Measurements from ENCODE around the gene CLEC7A. TPM values are rescaled to one million over a fixed set of nuclear protein-coding genes. Genes with fewer than 3 reads are reported as not detected.

CLEC7A gene
- total RNA-seq, 2 experiments from 2014 or later: 2.5 to 3.7 TPM

DNA sequence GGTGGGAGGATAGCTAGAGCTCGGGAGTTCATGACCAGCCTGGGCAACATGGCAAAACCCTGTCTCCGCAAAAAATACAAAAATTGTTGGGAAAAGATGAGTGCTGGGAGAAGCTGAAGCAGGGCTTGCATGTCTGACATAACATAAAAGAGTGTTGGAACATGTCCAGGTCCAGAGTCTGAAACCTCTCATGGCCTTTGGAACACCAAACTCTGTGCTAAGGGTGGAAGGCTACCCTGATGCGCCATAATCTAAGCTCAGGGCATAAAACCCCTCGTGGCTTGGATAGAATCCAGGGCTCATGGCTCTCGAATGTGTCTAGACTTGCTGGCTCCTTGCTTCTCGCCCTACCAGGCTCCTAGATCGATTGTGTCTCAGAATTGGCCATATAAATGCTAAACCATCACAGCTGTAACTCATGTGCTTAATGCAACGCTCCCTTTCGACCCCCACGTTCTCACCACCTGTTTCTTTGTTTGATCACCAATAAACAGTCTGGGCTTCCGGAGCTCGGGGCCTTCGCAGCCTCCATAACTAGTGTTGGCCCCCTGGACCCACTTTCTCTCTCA is 6.7 kb upstream of the CLEC7A start:
- no peak overlapping the region for H3K4me3 Mint-ChIP-seq
- Histone ChIP-seq H3K4me1 (ENCODE audit: insufficient read depth, low read length) (no peaks in the 10 kb centered on the region), H3K27ac (ENCODE audit: low read depth in 1 of 2, low read length in 2 of 2) (no peak overlapping the region), H3K4me3 (ENCODE audit: low read length) (no peak overlapping the region), H3K27me3 (ENCODE audit: control insufficient read depth in 1 of 2, insufficient read depth in 2 of 2, low read length in 2 of 2) (no peaks in the 10 kb centered on the region), H3K36me3 (ENCODE audit: insufficient read depth, low read length) (no peaks in the 10 kb centered on the region), H3K9me3 (ENCODE audit: control insufficient read depth in 1 of 2, insufficient read depth in 1 of 2, low read length in 2 of 2) (no peaks in the 10 kb centered on the region)
- no peaks in the 10 kb centered on the region for H3K36me3 Mint-ChIP-seq (ENCODE audit: low read depth)
- ChIA-PET CTCF (interaction anchor here (0.6 to 1.4 kb wide), 2 partner anchors 15 to 17 kb away, joined by 5 read pairs; no protein-coding TSS in a partner anchor), POLR2A (interaction anchor here (0.6 kb wide), 1 partner anchor 524 kb away, joined by 4 read pairs; no protein-coding TSS in a partner anchor)
- H3K9me3 Mint-ChIP-seq: no peaks in the 10 kb centered on the region
- H3K27me3 Mint-ChIP-seq: peaks cover 4% of the 10 kb centered on the region
- no peak for ATAC-seq (ENCODE audit: poor library complexity)
- intact Hi-C loops (cut with DNase I, micrococcal nuclease): loop anchor here in 1 of 2 experiments (5.0 to 10.0 kb wide), 3 partner anchors 189 to 802 kb away; no protein-coding TSS in a partner anchor
- DNase-seq: no peak
- H3K4me1 Mint-ChIP-seq (ENCODE audit: low read depth): no peaks in the 10 kb centered on the region
- TF ChIP-seq, protein P1, sequence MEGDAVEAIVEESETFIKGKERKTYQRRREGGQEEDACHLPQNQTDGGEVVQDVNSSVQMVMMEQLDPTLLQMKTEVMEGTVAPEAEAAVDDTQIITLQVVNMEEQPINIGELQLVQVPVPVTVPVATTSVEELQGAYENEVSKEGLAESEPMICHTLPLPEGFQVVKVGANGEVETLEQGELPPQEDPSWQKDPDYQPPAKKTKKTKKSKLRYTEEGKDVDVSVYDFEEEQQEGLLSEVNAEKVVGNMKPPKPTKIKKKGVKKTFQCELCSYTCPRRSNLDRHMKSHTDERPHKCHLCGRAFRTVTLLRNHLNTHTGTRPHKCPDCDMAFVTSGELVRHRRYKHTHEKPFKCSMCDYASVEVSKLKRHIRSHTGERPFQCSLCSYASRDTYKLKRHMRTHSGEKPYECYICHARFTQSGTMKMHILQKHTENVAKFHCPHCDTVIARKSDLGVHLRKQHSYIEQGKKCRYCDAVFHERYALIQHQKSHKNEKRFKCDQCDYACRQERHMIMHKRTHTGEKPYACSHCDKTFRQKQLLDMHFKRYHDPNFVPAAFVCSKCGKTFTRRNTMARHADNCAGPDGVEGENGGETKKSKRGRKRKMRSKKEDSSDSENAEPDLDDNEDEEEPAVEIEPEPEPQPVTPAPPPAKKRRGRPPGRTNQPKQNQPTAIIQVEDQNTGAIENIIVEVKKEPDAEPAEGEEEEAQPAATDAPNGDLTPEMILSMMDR (IDR thresholded peaks at IDR 0.05): no peak
- H3K27ac Mint-ChIP-seq: no peak overlapping the region

GRCh38 chr12:10135126-10135525 is 5.1 kb upstream of the CLEC7A start:
- Histone ChIP-seq H3K4me3 (ENCODE audit: low read length) (no peak overlapping the region), H3K9me3 (ENCODE audit: control insufficient read depth in 1 of 2, insufficient read depth in 1 of 2, low read length in 2 of 2) (no peaks in the 10 kb centered on the region), H3K27me3 (ENCODE audit: control insufficient read depth in 1 of 2, insufficient read depth in 2 of 2, low read length in 2 of 2) (no peaks in the 10 kb centered on the region), H3K27ac (ENCODE audit: low read depth in 1 of 2, low read length in 2 of 2) (no peak overlapping the region), H3K36me3 (ENCODE audit: insufficient read depth, low read length) (no peaks in the 10 kb centered on the region), H3K4me1 (ENCODE audit: insufficient read depth, low read length) (no peaks in the 10 kb centered on the region)
- Mint-ChIP-seq H3K9me3 (no peaks in the 10 kb centered on the region), H3K27ac (no peak overlapping the region), H3K27me3 (peaks cover 4% of the 10 kb centered on the region), H3K4me3 (no peak overlapping the region), H3K36me3 (ENCODE audit: low read depth) (no peaks in the 10 kb centered on the region), H3K4me1 (ENCODE audit: low read depth) (peaks cover 4% of the 10 kb centered on the region)
- DNase-seq: no peak
- intact Hi-C loops (cut with DNase I, micrococcal nuclease): loop anchor here in 1 of 2 experiments (5.0 to 10.0 kb wide), 3 partner anchors 188 to 800 kb away; no protein-coding TSS in a partner anchor
- TF ChIP-seq, protein P1 (IDR thresholded peaks at IDR 0.05): no peak
- POLR2A ChIA-PET: no interaction called here
- ATAC-seq (ENCODE audit: poor library complexity): no peak
- CTCF ChIA-PET: interaction anchor here (0.6 to 1.2 kb wide), 2 partner anchors 18 to 56 kb away, joined by 3 read pairs; no protein-coding TSS in a partner anchor

- TF ChIP-seq, protein P1 (IDR thresholded peaks at IDR 0.05): no peak
- Histone ChIP-seq H3K27me3 (ENCODE audit: control insufficient read depth in 1 of 2, insufficient read depth in 2 of 2, low read length in 2 of 2) (no peaks in the 10 kb centered on the region), H3K27ac (ENCODE audit: low read depth in 1 of 2, low read length in 2 of 2) (no peak overlapping the region), H3K4me3 (ENCODE audit: low read length) (no peak overlapping the region), H3K9me3 (ENCODE audit: control insufficient read depth in 1 of 2, insufficient read depth in 1 of 2, low read length in 2 of 2) (no peaks in the 10 kb centered on the region), H3K36me3 (ENCODE audit: insufficient read depth, low read length) (no peaks in the 10 kb centered on the region), H3K4me1 (ENCODE audit: insufficient read depth, low read length) (peaks cover 4% of the 10 kb centered on the region)
- Mint-ChIP-seq H3K9me3 (no peaks in the 10 kb centered on the region), H3K27me3 (no peaks in the 10 kb centered on the region), H3K27ac (no peak overlapping the region), H3K4me3 (no peak overlapping the region), H3K36me3 (ENCODE audit: low read depth) (no peaks in the 10 kb centered on the region), H3K4me1 (ENCODE audit: low read depth) (peaks cover 8% of the 10 kb centered on the region)
- ChIA-PET CTCF (no interaction called here), POLR2A (no interaction called here)
- intact Hi-C loops (cut with DNase I, micrococcal nuclease): loop anchor here in 1 of 2 experiments (10.0 kb wide), 1 partner anchor 798 kb away; no protein-coding TSS in a partner anchor
- DNase-seq: no peak
- no peak for ATAC-seq (ENCODE audit: poor library complexity)
These were observed 2.9 kb upstream of the CLEC7A start for GRCh38 chr12:10132850-10133370.

Measured in CD4-positive, alpha-beta T cell (primary cell).